Measurements from ENCODE around the gene SNAP47. TPM values are rescaled to one million over a fixed set of nuclear protein-coding genes. Genes with fewer than 3 reads are reported as not detected.

The SNAP47 gene
- polyA plus RNA-seq, 1 experiment = 44.8 TPM

- Histone ChIP-seq H3K4me3 (ENCODE audit: low read depth, low read length) (no peak overlapping the region), H3K9me3 (ENCODE audit: control insufficient read depth, insufficient read depth, low read length) (peaks cover 2% of the 10 kb centered on the region; the same call in 1 of the 2 replicates), H3K27me3 (ENCODE audit: control insufficient read depth, insufficient read depth, low read length) (no peaks in the 10 kb centered on the region), H3K27ac (ENCODE audit: low read depth, low read length) (no peak overlapping the region)
- no peak for TF ChIP-seq CTCF (IDR thresholded peaks at IDR 0.05; ENCODE audit: low read depth, low read length)
- ChIA-PET POLR2A (no interaction called here), CTCF (no interaction called here)
- DNase-seq (ENCODE audit: low read depth, low spot score) = no peak
These were observed 50.0 kb downstream of the SNAP47 start for GRCh38 chr1:227785094-227785804.

GRCh38 chr1:227785805-227786671 is 50.8 kb downstream of the SNAP47 start:
- DNase-seq (ENCODE audit: low read depth, low spot score) = no peak
- CTCF ChIA-PET = no interaction called here
- TF ChIP-seq CTCF (IDR thresholded peaks at IDR 0.05; ENCODE audit: low read depth, low read length) = no peak
- Histone ChIP-seq H3K27ac (ENCODE audit: low read depth, low read length) (no peak overlapping the region), H3K9me3 (ENCODE audit: control insufficient read depth, insufficient read depth, low read length) (peaks cover 2% of the 10 kb centered on the region; the same call in 1 of the 2 replicates), H3K27me3 (ENCODE audit: control insufficient read depth, insufficient read depth, low read length) (no peaks in the 10 kb centered on the region), H3K4me3 (ENCODE audit: low read depth, low read length) (no peak overlapping the region)
- POLR2A ChIA-PET = no interaction called here

- Histone ChIP-seq H3K9me3 (ENCODE audit: control insufficient read depth, insufficient read depth, low read length) (no peaks in the 10 kb centered on the region; the same call in 1 of the 2 replicates), H3K27me3 (ENCODE audit: control insufficient read depth, insufficient read depth, low read length) (no peaks in the 10 kb centered on the region), H3K4me3 (ENCODE audit: low read depth, low read length) (peak overlapping the region; percentile 74), H3K27ac (ENCODE audit: low read depth, low read length) (peak overlapping the region; percentile 21)
- POLR2A ChIA-PET = interaction anchor here (1.3 kb wide), 1 partner anchor 12 kb away, joined by 4 read pairs; no protein-coding TSS in a partner anchor
- TF ChIP-seq CTCF (IDR thresholded peaks at IDR 0.05; ENCODE audit: low read depth, low read length) = no peak
- CTCF ChIA-PET = interaction anchor here (0.9 to 1.0 kb wide), 2 partner anchors 23 to 167 kb away, joined by 3 read pairs; no protein-coding TSS in a partner anchor
- no peak for DNase-seq (ENCODE audit: low read depth, low spot score)
These were observed 51.7 kb downstream of the SNAP47 start for GRCh38 chr1:227786673-227787512.

GRCh38 chr1:227787513-227788270 is 52.5 kb downstream of the SNAP47 start:
- DNase-seq (ENCODE audit: low read depth, low spot score) = peak; percentile 83
- Histone ChIP-seq H3K9me3 (ENCODE audit: control insufficient read depth, insufficient read depth, low read length) (no peaks in the 10 kb centered on the region; the same call in 1 of the 2 replicates), H3K27me3 (ENCODE audit: control insufficient read depth, insufficient read depth, low read length) (no peaks in the 10 kb centered on the region), H3K27ac (ENCODE audit: low read depth, low read length) (peak overlapping the region; percentile 52), H3K4me3 (ENCODE audit: low read depth, low read length) (peak overlapping the region; percentile 74)
- ChIA-PET CTCF (interaction anchor here (0.6 to 1.0 kb wide), 4 partner anchors 23 to 166 kb away, joined by 3 to 6 read pairs (median 4); no protein-coding TSS in a partner anchor), POLR2A (interaction anchor here (0.6 to 1.4 kb wide), 5 partner anchors 8 to 160 kb away, joined by 3 to 5 read pairs (median 4); partner anchors contain the start of gene WNT9A)
- TF ChIP-seq CTCF (IDR thresholded peaks at IDR 0.05; ENCODE audit: low read depth, low read length) = no peak
